ENCODE data around the gene OR6C4. TPM values are rescaled to one million over a fixed set of nuclear protein-coding genes. Genes with fewer than 3 reads are reported as not detected.
"Not testable (repeated sequence)": the region's sequence is repeated elsewhere in the genome, so short reads cannot be mapped to it uniquely, and the experiment has no call there.

Gene OR6C4
- polyA plus RNA-seq, 3 donors, result not detected

DNA sequence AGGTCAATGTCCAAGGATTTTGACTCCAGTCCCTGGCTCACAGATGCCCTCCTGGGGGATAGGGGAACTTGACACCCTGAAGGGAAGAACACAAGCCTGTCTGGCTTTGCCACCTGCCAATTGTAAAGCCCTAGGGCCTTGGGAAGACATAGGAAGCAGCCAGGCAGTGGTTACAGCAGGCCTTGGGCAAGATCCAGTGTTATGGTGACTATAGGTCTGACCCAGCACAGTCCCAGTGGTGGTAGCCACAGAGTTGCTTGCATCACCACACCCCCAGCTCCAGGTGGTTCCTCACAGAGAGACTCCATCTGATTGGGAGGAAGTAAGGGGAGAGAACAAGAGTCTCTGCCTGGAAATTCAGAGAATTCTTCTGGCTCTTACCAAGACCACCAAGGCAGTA lies 33.0 kb upstream of the OR6C4 start:
- Histone ChIP-seq H3K4me1 (ENCODE audit: control insufficient read depth in 1 of 2, insufficient read depth in 2 of 2, low read length in 2 of 2) (no peaks in the 10 kb centered on the region), H3K4me2 (replicated peaks; ENCODE audit: extremely low read depth, low read length, poor library complexity, severe bottlenecking) (no peak overlapping the region), H3K9me3 (replicated peaks in 1 of 2; ENCODE audit: control insufficient read depth in 1 of 2, insufficient read depth in 1 of 2, low read length in 2 of 2) (peaks cover 4 to 15% of the 10 kb centered on the region in 2 donors), H3K9ac (ENCODE audit: insufficient read depth, low read length, poor library complexity, severe bottlenecking) (no peak overlapping the region), H3K4me3 (replicated peaks in 1 of 3; ENCODE audit: low read depth in 2 of 3, low read length in 3 of 3) (no peak overlapping the region), H3K27ac (ENCODE audit: low read depth in 1 of 2, low read length in 2 of 2) (no peak overlapping the region), H3K36me3 (replicated peaks in 1 of 2; ENCODE audit: control insufficient read depth in 1 of 2, insufficient read depth in 2 of 2, low read length in 2 of 2) (no peaks in the 10 kb centered on the region), H3K27me3 (ENCODE audit: control insufficient read depth in 2 of 2, insufficient read depth in 2 of 2, low read length in 2 of 2) (no peaks in the 10 kb centered on the region), H3K79me2 (ENCODE audit: insufficient read depth, low read length) (no peaks in the 10 kb centered on the region), H4K20me1 (ENCODE audit: insufficient read depth, low read length) (no peaks in the 10 kb centered on the region), H2AFZ (ENCODE audit: insufficient read depth, low read depth, low read length, poor library complexity, severe bottlenecking) (no peak overlapping the region)
- H3K36me3 Mint-ChIP-seq, result no peaks in the 10 kb centered on the region
- no peak overlapping the region for H3K4me3 Mint-ChIP-seq
- H3K27ac Mint-ChIP-seq, result no peak overlapping the region
- H3K4me1 Mint-ChIP-seq, result no peaks in the 10 kb centered on the region
- DNase-seq, result no peak
- peaks cover 2 to 4% (median 4%) of the 10 kb centered on the region in 3 donors for H3K27me3 Mint-ChIP-seq (ENCODE audit: low read depth in 3 of 3)
- peaks cover 19 to 27% (median 23%) of the 10 kb centered on the region in 7 donors for H3K9me3 Mint-ChIP-seq
- TF ChIP-seq, protein P1, sequence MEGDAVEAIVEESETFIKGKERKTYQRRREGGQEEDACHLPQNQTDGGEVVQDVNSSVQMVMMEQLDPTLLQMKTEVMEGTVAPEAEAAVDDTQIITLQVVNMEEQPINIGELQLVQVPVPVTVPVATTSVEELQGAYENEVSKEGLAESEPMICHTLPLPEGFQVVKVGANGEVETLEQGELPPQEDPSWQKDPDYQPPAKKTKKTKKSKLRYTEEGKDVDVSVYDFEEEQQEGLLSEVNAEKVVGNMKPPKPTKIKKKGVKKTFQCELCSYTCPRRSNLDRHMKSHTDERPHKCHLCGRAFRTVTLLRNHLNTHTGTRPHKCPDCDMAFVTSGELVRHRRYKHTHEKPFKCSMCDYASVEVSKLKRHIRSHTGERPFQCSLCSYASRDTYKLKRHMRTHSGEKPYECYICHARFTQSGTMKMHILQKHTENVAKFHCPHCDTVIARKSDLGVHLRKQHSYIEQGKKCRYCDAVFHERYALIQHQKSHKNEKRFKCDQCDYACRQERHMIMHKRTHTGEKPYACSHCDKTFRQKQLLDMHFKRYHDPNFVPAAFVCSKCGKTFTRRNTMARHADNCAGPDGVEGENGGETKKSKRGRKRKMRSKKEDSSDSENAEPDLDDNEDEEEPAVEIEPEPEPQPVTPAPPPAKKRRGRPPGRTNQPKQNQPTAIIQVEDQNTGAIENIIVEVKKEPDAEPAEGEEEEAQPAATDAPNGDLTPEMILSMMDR (IDR thresholded peaks at IDR 0.05), result no peak
- intact Hi-C loops (cut with micrococcal nuclease), result no loop called here

DNA sequence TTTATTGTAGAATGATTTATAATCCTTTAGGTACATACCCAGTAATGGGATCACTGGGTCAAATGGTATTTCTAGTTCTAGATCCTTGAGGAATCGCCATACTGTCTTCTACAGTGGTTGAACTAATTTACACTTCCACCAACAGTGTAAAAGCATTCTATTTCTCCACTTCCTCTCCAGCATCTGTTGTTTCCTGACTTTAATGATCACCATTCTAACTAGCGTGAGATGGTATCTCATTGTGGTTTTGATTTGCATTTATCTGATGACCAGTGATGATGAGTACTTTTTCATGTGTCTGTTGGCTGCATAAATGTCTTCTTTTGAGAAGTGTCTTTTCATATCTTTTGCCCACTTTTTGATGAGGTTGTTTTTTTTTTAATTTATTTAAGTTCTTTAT lies 1.2 kb upstream of the OR6C4 start:
- H3K9me3 Mint-ChIP-seq; H3K4me1 ChIP-seq (ENCODE audit: control insufficient read depth in 1 of 2, insufficient read depth in 2 of 2, low read length in 2 of 2); H3K79me2 ChIP-seq (ENCODE audit: insufficient read depth, low read length); H3K27me3 ChIP-seq (ENCODE audit: control insufficient read depth in 2 of 2, insufficient read depth in 2 of 2, low read length in 2 of 2); H3K36me3 Mint-ChIP-seq; H3K36me3 ChIP-seq (replicated peaks in 1 of 2; ENCODE audit: control insufficient read depth in 1 of 2, insufficient read depth in 2 of 2, low read length in 2 of 2); H3K4me1 Mint-ChIP-seq; H2AFZ ChIP-seq (ENCODE audit: insufficient read depth, low read depth, low read length, poor library complexity, severe bottlenecking); H4K20me1 ChIP-seq (ENCODE audit: insufficient read depth, low read length); H3K4me3 Mint-ChIP-seq; H3K4me3 ChIP-seq (replicated peaks in 1 of 3; ENCODE audit: low read depth in 2 of 3, low read length in 3 of 3); intact Hi-C loops (cut with micrococcal nuclease); H3K27me3 Mint-ChIP-seq (ENCODE audit: low read depth in 3 of 3); H3K9ac ChIP-seq (ENCODE audit: insufficient read depth, low read length, poor library complexity, severe bottlenecking); H3K4me2 ChIP-seq (replicated peaks; ENCODE audit: extremely low read depth, low read length, poor library complexity, severe bottlenecking); H3K9me3 ChIP-seq (replicated peaks in 1 of 2; ENCODE audit: control insufficient read depth in 1 of 2, insufficient read depth in 1 of 2, low read length in 2 of 2); DNase-seq; H3K27ac ChIP-seq (ENCODE audit: low read depth in 1 of 2, low read length in 2 of 2); H3K27ac Mint-ChIP-seq: not testable (repeated sequence)
- WGBS (ENCODE audit: insufficient coverage), result no CpG with 5 or more reads among the region's 2 CpGs
